ENCODE results near the gene SH3PXD2B.

DNA sequence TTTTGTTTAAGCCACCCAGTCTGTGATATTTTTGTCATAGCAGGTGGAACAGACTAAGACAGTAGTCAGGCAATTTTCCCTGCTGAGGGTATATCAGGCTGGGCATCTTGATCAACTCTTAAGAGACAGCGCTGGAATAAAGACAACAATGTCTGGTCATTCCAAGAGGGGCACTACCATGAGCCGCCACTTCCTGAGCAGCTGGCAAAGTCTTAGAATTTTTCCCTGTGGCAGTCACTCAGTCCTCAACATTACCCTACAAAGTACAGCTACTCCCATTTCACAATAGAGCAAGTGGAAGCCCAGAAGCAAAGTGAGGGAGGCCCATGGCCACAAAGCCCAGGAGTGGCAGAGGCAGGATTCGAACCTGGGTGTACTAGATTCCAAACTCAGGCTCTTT lies 74.8 kb downstream of the SH3PXD2B start:
- TF ChIP-seq EZH2phosphoT487 (IDR thresholded peaks at IDR 0.05; ENCODE audit: borderline replicate concordance) (no peak), POLR2A (IDR thresholded peaks at IDR 0.05; ENCODE audit: borderline replicate concordance, extremely low read depth, insufficient read depth, insufficient read length) (no peak), RAD21 (IDR thresholded peaks at IDR 0.05; ENCODE audit: low read depth) (no peak), SIN3A (IDR thresholded peaks at IDR 0.05; ENCODE audit: low read depth) (no peak), ZNF274 (IDR thresholded peaks at IDR 0.05; ENCODE audit: low read depth, low read length) (no peak), EZH2 (IDR thresholded peaks at IDR 0.05) (no peak), TCF7L2 (IDR thresholded peaks at IDR 0.05; ENCODE audit: borderline replicate concordance, extremely low read depth, insufficient read depth, insufficient read length) (no peak)
- TF ChIP-seq, protein P1, sequence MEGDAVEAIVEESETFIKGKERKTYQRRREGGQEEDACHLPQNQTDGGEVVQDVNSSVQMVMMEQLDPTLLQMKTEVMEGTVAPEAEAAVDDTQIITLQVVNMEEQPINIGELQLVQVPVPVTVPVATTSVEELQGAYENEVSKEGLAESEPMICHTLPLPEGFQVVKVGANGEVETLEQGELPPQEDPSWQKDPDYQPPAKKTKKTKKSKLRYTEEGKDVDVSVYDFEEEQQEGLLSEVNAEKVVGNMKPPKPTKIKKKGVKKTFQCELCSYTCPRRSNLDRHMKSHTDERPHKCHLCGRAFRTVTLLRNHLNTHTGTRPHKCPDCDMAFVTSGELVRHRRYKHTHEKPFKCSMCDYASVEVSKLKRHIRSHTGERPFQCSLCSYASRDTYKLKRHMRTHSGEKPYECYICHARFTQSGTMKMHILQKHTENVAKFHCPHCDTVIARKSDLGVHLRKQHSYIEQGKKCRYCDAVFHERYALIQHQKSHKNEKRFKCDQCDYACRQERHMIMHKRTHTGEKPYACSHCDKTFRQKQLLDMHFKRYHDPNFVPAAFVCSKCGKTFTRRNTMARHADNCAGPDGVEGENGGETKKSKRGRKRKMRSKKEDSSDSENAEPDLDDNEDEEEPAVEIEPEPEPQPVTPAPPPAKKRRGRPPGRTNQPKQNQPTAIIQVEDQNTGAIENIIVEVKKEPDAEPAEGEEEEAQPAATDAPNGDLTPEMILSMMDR (IDR thresholded peaks at IDR 0.05 in 2 of 3, conservative IDR thresholded peaks at IDR 0.05 in 1 of 3; ENCODE audit: borderline replicate concordance in 1 of 3, insufficient read depth in 1 of 3, low read depth in 2 of 3, low read length in 2 of 3): no peak
- TF ChIP-seq, protein P2, sequence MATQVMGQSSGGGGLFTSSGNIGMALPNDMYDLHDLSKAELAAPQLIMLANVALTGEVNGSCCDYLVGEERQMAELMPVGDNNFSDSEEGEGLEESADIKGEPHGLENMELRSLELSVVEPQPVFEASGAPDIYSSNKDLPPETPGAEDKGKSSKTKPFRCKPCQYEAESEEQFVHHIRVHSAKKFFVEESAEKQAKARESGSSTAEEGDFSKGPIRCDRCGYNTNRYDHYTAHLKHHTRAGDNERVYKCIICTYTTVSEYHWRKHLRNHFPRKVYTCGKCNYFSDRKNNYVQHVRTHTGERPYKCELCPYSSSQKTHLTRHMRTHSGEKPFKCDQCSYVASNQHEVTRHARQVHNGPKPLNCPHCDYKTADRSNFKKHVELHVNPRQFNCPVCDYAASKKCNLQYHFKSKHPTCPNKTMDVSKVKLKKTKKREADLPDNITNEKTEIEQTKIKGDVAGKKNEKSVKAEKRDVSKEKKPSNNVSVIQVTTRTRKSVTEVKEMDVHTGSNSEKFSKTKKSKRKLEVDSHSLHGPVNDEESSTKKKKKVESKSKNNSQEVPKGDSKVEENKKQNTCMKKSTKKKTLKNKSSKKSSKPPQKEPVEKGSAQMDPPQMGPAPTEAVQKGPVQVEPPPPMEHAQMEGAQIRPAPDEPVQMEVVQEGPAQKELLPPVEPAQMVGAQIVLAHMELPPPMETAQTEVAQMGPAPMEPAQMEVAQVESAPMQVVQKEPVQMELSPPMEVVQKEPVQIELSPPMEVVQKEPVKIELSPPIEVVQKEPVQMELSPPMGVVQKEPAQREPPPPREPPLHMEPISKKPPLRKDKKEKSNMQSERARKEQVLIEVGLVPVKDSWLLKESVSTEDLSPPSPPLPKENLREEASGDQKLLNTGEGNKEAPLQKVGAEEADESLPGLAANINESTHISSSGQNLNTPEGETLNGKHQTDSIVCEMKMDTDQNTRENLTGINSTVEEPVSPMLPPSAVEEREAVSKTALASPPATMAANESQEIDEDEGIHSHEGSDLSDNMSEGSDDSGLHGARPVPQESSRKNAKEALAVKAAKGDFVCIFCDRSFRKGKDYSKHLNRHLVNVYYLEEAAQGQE (IDR thresholded peaks at IDR 0.05; ENCODE audit: low read depth): no peak
- TF ChIP-seq, protein P3, sequence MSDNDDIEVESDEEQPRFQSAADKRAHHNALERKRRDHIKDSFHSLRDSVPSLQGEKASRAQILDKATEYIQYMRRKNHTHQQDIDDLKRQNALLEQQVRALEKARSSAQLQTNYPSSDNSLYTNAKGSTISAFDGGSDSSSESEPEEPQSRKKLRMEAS (IDR thresholded peaks at IDR 0.05): no peak

Measured in HCT116 (cell line).